HFFc6 (cell line): ENCODE measurements around the gene PLD1. TPM values are rescaled to one million over a fixed set of nuclear protein-coding genes. Genes with fewer than 3 reads are reported as not detected.
A peak's percentile ranks its signal among the peaks of the same experiment; 100 is the strongest.

ENCODE experiments used
- DNase-seq: peaks from one replicate; pipeline ENCODE4 v3.0.0-alpha.2; 2018
- H3K27ac Mint-ChIP-seq: 2 replicates; pipeline ENCODE4 v1.8.0; 2020; ENCODE audit warnings: mild to moderate bottlenecking, mixed read lengths
- H3K27me3 Mint-ChIP-seq: 2 replicates; pipeline ENCODE4 v1.8.0; 2021; ENCODE audit warnings: mild to moderate bottlenecking, moderate library complexity, mixed read lengths; ENCODE audit not compliant: insufficient read depth
- H3K36me3 Mint-ChIP-seq: 2 replicates; pipeline ENCODE4 v1.8.0; 2021; ENCODE audit warnings: low read depth, mixed read lengths
- H3K4me1 Mint-ChIP-seq: 2 replicates; pipeline ENCODE4 v1.8.0; 2020; ENCODE audit warnings: low read depth, mixed read lengths
- H3K4me3 Mint-ChIP-seq: 2 replicates; pipeline ENCODE4 v1.8.0; 2020; ENCODE audit warnings: mild to moderate bottlenecking, moderate library complexity, mixed read lengths
- H3K9me3 Mint-ChIP-seq: 2 replicates; pipeline ENCODE4 v1.8.0; 2020; ENCODE audit warnings: mild to moderate bottlenecking, mixed read lengths
- total RNA-seq, 6 experiments: library from RNA; stranded (reverse); fragmentation: NEBNext Ultra II Directional; extraction: Animal tissue kit (Norgen Biotek cat#: 25700); gene quantifications; 2 replicates in 1 of 6; 3 replicates in 5 of 6; pipeline ENCODE4 v1.2.3, GENCODE V29; 2021
- TF ChIP-seq, protein P1 (sequence below): fragments of 200-600 bp; sonication (generic); IDR thresholded peaks from 2 replicates; pipeline ENCODE4 v1.5.0; 2021; ENCODE audit warnings: antibody characterized with exemption, mild to moderate bottlenecking

Gene PLD1
- total RNA-seq, 6 experiments from 2014 or later = 4.1 to 6.0 (median 5.3) TPM

GRCh38 chr3:171825222-171825828 lies 15.0 kb upstream of the PLD1 start:
- peak overlapping the region; percentile 50 for H3K27ac Mint-ChIP-seq
- H3K4me1 Mint-ChIP-seq = peaks cover 41% of the 10 kb centered on the region
- TF ChIP-seq, protein P1, sequence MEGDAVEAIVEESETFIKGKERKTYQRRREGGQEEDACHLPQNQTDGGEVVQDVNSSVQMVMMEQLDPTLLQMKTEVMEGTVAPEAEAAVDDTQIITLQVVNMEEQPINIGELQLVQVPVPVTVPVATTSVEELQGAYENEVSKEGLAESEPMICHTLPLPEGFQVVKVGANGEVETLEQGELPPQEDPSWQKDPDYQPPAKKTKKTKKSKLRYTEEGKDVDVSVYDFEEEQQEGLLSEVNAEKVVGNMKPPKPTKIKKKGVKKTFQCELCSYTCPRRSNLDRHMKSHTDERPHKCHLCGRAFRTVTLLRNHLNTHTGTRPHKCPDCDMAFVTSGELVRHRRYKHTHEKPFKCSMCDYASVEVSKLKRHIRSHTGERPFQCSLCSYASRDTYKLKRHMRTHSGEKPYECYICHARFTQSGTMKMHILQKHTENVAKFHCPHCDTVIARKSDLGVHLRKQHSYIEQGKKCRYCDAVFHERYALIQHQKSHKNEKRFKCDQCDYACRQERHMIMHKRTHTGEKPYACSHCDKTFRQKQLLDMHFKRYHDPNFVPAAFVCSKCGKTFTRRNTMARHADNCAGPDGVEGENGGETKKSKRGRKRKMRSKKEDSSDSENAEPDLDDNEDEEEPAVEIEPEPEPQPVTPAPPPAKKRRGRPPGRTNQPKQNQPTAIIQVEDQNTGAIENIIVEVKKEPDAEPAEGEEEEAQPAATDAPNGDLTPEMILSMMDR = no peak
- no peaks in the 10 kb centered on the region for H3K36me3 Mint-ChIP-seq
- peak overlapping the region; percentile 9; the same call in 1 of the 2 replicates for H3K4me3 Mint-ChIP-seq
- peak; percentile 61 for DNase-seq
- H3K27me3 Mint-ChIP-seq = no peaks in the 10 kb centered on the region; the same call in 1 of the 2 replicates
- H3K9me3 Mint-ChIP-seq = no peaks in the 10 kb centered on the region

DNA sequence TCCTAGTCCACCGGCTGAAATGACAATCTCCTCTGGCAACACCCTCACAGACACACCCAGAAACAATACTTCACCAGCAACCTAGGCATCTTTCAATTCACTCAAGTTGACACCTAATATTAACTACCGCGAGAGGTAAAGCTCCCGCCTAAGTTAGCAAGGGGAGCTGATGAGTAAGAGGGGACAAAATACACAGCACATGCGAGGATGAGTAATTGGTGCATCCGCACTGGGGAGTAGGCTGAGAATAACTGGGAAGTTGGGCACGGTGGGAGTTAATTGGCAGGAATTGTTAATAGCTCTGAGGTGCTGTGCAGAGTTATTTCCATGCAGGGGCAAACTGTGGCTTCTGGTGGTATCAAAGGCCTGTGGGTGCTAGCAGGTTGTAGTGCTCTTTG lies 14.5 kb upstream of the PLD1 start:
- Mint-ChIP-seq H3K27ac (peak overlapping the region; percentile 50), H3K4me1 (peaks cover 36% of the 10 kb centered on the region), H3K27me3 (no peaks in the 10 kb centered on the region; the same call in 1 of the 2 replicates), H3K36me3 (no peaks in the 10 kb centered on the region), H3K4me3 (peak overlapping the region; percentile 9; the same call in 1 of the 2 replicates), H3K9me3 (no peaks in the 10 kb centered on the region)
- TF ChIP-seq, protein P1 = no peak
- DNase-seq = no peak

DNA sequence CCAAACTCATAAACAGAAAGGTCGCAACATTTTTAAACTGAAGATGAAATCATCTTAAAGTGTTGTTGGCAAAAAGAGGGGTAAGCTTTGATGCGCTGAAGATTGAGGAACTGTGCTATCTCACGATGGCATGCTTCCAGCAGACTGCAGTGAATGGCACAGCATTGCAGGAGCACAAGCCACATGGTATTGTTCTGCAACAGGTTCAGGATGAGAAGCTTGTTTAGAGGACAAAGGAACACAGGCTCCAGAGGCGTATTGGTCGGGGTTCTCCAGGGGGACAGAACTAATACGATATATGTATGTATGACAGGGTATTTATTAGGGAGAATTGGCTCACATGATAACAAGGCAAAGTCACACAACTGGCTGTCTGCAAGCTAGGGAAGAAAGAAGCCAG lies 13.8 kb upstream of the PLD1 start:
- no peak for DNase-seq
- Mint-ChIP-seq H3K9me3 (no peaks in the 10 kb centered on the region), H3K27ac (no peak overlapping the region), H3K4me3 (no peak overlapping the region), H3K4me1 (peaks cover 29% of the 10 kb centered on the region), H3K27me3 (no peaks in the 10 kb centered on the region; the same call in 1 of the 2 replicates), H3K36me3 (no peaks in the 10 kb centered on the region)
- TF ChIP-seq, protein P1 = no peak

- TF ChIP-seq, protein P1 = no peak
- no peak overlapping the region for H3K27ac Mint-ChIP-seq
Measured at GRCh38 chr3:171822431-171823106, 12.3 kb upstream of the PLD1 start.

GRCh38 chr3:171821778-171822358 lies 11.6 kb upstream of the PLD1 start:
- H3K9me3 Mint-ChIP-seq = no peaks in the 10 kb centered on the region
- H3K4me1 Mint-ChIP-seq = peaks cover 22% of the 10 kb centered on the region
- DNase-seq = no peak
- H3K36me3 Mint-ChIP-seq = no peaks in the 10 kb centered on the region
- H3K27me3 Mint-ChIP-seq = no peaks in the 10 kb centered on the region
- H3K27ac Mint-ChIP-seq = no peak overlapping the region
- TF ChIP-seq, protein P1 = no peak
- no peak overlapping the region for H3K4me3 Mint-ChIP-seq

More at GRCh38 chr3:171822431-171823106, 12.3 kb upstream of the PLD1 start:
- Mint-ChIP-seq H3K9me3 (no peaks in the 10 kb centered on the region), H3K27me3 (no peaks in the 10 kb centered on the region), H3K36me3 (no peaks in the 10 kb centered on the region), H3K4me3 (no peak overlapping the region), H3K4me1 (peaks cover 22% of the 10 kb centered on the region)
- no peak for DNase-seq
